Activated CD4-positive, alpha-beta T cell treated with anti-CD3 and anti-CD28 coated beads, Interleukin-2, Interleukin-6, amounts not matched to agents 100 ng/mL and 50 ng/mL, durations not matched to agents 16 hours and 8 hours (primary cell): Measurements from ENCODE around the gene FBF1.
A peak's percentile ranks its signal among the peaks of the same experiment; 100 is the strongest.
"Not testable (repeated sequence)": the region's sequence is repeated elsewhere in the genome, so short reads cannot be mapped to it uniquely, and the experiment has no call there.

Source experiments
- DNase-seq: peaks from one replicate; pipeline ENCODE4 v3.0.0-alpha.2; 2020

FBF1 gene

GRCh38 chr17:75893305-75894048 is 47.4 kb downstream of the FBF1 start:
- DNase-seq = no peak

- no peak for DNase-seq
These were observed 48.2 kb downstream of the FBF1 start for GRCh38 chr17:75892556-75893224.

GRCh38 chr17:75891605-75892555 is 49.0 kb downstream of the FBF1 start:
- no peak for DNase-seq

GRCh38 chr17:75891022-75891604 is 49.7 kb downstream of the FBF1 start:
- no peak for DNase-seq

GRCh38 chr17:75889454-75889853 is 51.4 kb downstream of the FBF1 start:
- DNase-seq = no peak

- DNase-seq = no peak
These were observed 52.4 kb downstream of the FBF1 start for GRCh38 chr17:75888484-75888883.

- DNase-seq = not testable (repeated sequence)
These were observed 55.0 kb downstream of the FBF1 start for GRCh38 chr17:75885860-75886259.

- DNase-seq = no peak
These were observed 55.4 kb downstream of the FBF1 start for GRCh38 chr17:75885431-75885830.

- DNase-seq = no peak
These were observed 59.0 kb downstream of the FBF1 start for GRCh38 chr17:75881678-75882454.

GRCh38 chr17:75880266-75880665 is 60.6 kb downstream of the FBF1 start:
- no peak for DNase-seq

GRCh38 chr17:75878174-75878998 is 62.5 kb downstream of the FBF1 start, which contains the start of gene TRIM47:
TSS of gene TRIM47 (minus strand) at chr17:75878581. CDS start at chr17:75878548, 33 bp downstream.
- peak; percentile 55 for DNase-seq

GRCh38 chr17:75877752-75878173 is 63.1 kb downstream of the FBF1 start:
- DNase-seq = peak; percentile 83

- peak; percentile 66 for DNase-seq
These were observed 63.7 kb downstream of the FBF1 start for GRCh38 chr17:75876938-75877751.

GRCh38 chr17:75876190-75876937 is 64.5 kb downstream of the FBF1 start:
- DNase-seq = peak; percentile 86

GRCh38 chr17:75875940-75876189 is 65.0 kb downstream of the FBF1 start:
- DNase-seq = no peak

GRCh38 chr17:75875182-75875939 is 65.5 kb downstream of the FBF1 start:
- no peak for DNase-seq

GRCh38 chr17:75874323-75875181 is 66.3 kb downstream of the FBF1 start:
- DNase-seq = no peak
